ENCODE measurements around the gene SIKE1.
"Not testable (repeated sequence)": the region's sequence is repeated elsewhere in the genome, so short reads cannot be mapped to it uniquely, and the experiment has no call there.

SIKE1 gene

GRCh38 chr1:114755006-114755931, 25.2 kb downstream of the SIKE1 start:
- DNase-seq: no peak

- not testable (repeated sequence) for DNase-seq
Observed at GRCh38 chr1:114753702-114754101, 26.8 kb downstream of the SIKE1 start.

- no peak for DNase-seq
Observed at GRCh38 chr1:114753143-114753542, 27.3 kb downstream of the SIKE1 start.

- DNase-seq: no peak
Observed at GRCh38 chr1:114750780-114751179, 29.7 kb downstream of the SIKE1 start.

- no peak for DNase-seq
Observed at GRCh38 chr1:114749835-114750234, 30.6 kb downstream of the SIKE1 start.

GRCh38 chr1:114746450-114747121, 33.9 kb downstream of the SIKE1 start:
- DNase-seq: no peak

GRCh38 chr1:114745291-114745690, 35.2 kb downstream of the SIKE1 start:
- DNase-seq: no peak

GRCh38 chr1:114741963-114742746, 38.3 kb downstream of the SIKE1 start:
- no peak for DNase-seq

GRCh38 chr1:114740331-114740730, 40.2 kb downstream of the SIKE1 start:
- no peak for DNase-seq

GRCh38 chr1:114737314-114737849, 43.1 kb downstream of the SIKE1 start:
- no peak for DNase-seq

GRCh38 chr1:114735479-114735878, 45.0 kb downstream of the SIKE1 start:
- no peak for DNase-seq

- no peak for DNase-seq
Observed at GRCh38 chr1:114729782-114730181, 50.7 kb downstream of the SIKE1 start.

- no peak for DNase-seq
Observed at GRCh38 chr1:114728553-114728952, 51.9 kb downstream of the SIKE1 start.

- DNase-seq: no peak
Observed at GRCh38 chr1:114725230-114725629, 55.3 kb downstream of the SIKE1 start.

GRCh38 chr1:114723915-114724314, 56.6 kb downstream of the SIKE1 start:
- no peak for DNase-seq

GRCh38 chr1:114723457-114723856, 57.0 kb downstream of the SIKE1 start:
- DNase-seq: no peak

GRCh38 chr1:114720492-114720891, 60.0 kb downstream of the SIKE1 start:
- DNase-seq: no peak

Measured in NK-92 treated with Interleukin-12 subunit alpha and Interleukin-12 subunit beta, amount 100 ng/mL, for 24 hours (cell line).